Duodenal mucosa (tissue), 2 donors: ENCODE results near the gene IKZF3.

Source experiments
- H3K27ac ChIP-seq: one replicate; pipeline ENCODE4 v1.7.0; 2013; ENCODE audit warnings: low read depth, low read length
- H3K27me3 ChIP-seq, 2 donors: one replicate each; pipeline ENCODE4 v1.7.0; 2013; ENCODE audit warnings: low read length in 2 of 2, control low read depth in 1 of 2; ENCODE audit not compliant: insufficient read depth in 2 of 2, control insufficient read depth in 1 of 2
- H3K36me3 ChIP-seq, 2 donors: one replicate each; pipeline ENCODE4 v1.7.0; 2013; ENCODE audit warnings: low read length in 2 of 2, control low read depth in 1 of 2; ENCODE audit not compliant: insufficient read depth in 2 of 2, control insufficient read depth in 1 of 2
- H3K4me1 ChIP-seq, 2 donors: one replicate each; pipeline ENCODE4 v1.7.0; 2013; ENCODE audit warnings: low read length in 2 of 2, control low read depth in 1 of 2; ENCODE audit not compliant: insufficient read depth in 2 of 2, control insufficient read depth in 1 of 2
- H3K4me3 ChIP-seq, 2 donors: one replicate each; pipeline ENCODE4 v1.7.0; 2013; ENCODE audit warnings: low read length in 2 of 2, low read depth in 1 of 2
- H3K9ac ChIP-seq, 2 donors: one replicate each; pipeline ENCODE4 v1.7.0; 2013; ENCODE audit warnings: low read length in 2 of 2, low read depth in 1 of 2
- H3K9me3 ChIP-seq, 2 donors: one replicate each; pipeline ENCODE4 v1.7.0; 2013; ENCODE audit warnings: low read length in 2 of 2, control low read depth in 1 of 2; ENCODE audit not compliant: control insufficient read depth in 1 of 2

IKZF3 gene

DNA sequence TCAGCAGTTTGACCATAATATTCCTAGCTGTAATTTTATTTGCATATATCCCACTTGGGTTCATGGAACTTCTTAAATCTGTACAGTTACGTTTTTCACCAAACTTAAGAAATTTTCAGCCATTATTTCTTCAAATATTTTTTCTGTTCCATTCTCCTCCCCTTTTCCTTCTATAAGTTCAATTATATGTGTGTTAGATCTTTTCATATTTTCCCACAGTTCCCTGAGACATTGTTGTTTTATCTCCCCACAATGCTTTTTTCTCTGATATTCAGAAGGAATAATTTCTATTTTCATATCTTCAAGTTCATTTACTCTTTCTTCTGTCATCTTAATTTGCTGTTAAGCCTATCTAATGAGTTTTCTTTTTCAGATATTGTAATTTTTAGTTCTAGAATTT, 26.1 kb downstream of the IKZF3 start:
- no peaks in the 10 kb centered on the region for H3K9me3 ChIP-seq
- H3K4me3 ChIP-seq, result no peak overlapping the region
- H3K27me3 ChIP-seq, result no peaks in the 10 kb centered on the region
- H3K4me1 ChIP-seq, result no peaks in the 10 kb centered on the region
- no peak overlapping the region for H3K9ac ChIP-seq
- H3K36me3 ChIP-seq, result no peaks in the 10 kb centered on the region
- H3K27ac ChIP-seq, result no peak overlapping the region

DNA sequence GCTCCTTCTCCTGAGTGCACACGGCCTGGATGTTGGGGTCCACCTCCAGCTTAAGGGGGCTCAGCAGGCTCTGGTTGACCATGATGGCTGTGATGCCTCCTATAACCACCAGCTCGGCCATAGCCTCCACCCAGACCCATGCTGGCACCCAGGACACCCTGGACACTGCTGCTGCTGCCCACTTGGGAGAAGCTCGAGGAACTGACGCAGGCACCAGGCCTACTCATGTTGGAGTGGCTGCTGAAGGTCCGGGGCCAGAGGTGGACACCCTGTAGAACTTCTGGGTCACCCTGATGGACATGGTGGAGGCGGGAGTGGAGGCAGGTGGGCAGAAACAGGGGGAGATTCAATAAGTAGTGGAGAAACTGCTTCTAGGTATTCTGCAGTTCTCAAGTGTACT, 28.0 kb downstream of the IKZF3 start:
- H3K9ac ChIP-seq, result no peak overlapping the region
- H3K36me3 ChIP-seq, result no peaks in the 10 kb centered on the region
- H3K4me3 ChIP-seq, result no peak overlapping the region
- no peak overlapping the region for H3K27ac ChIP-seq
- H3K9me3 ChIP-seq, result no peaks in the 10 kb centered on the region
- H3K4me1 ChIP-seq, result no peaks in the 10 kb centered on the region
- H3K27me3 ChIP-seq, result no peaks in the 10 kb centered on the region

DNA sequence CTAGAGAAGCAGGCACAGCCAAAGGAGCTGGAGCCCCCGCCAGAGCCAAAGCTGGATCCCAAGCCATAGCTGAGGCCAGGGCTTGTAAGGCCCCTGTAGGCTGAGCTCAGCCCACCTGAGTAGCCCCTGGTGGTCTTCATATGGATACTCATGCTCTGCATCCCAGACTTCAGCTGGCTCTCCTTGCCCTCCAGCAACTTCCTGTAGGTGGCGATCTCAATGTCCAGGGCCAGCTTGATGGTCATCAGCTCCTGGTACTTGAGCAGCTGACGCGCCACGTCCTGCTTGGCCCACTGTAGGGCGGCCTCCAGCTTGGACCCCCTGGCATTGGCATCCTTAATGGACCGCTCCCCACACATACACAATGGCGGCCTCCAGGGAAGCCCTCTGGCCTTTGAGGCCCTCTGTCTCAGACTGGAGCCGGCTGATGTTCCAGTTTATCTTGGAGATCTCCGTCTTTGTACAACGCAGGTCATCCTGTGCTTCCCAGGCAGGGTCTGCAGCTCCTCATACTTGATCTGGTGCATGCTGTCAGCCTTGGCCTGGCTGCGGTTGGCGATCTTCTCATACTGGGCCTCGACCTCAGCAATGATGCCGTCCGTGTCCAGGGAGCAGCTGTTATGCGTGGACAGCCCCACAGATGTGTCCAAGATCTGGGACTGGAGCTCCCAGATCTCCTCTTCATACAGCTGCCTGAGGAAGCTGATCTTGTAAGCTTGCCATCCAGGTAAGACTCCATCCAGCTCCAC, 28.9 kb downstream of the IKZF3 start:
- H3K27me3 ChIP-seq, result no peaks in the 10 kb centered on the region
- H3K27ac ChIP-seq, result no peak overlapping the region
- H3K9me3 ChIP-seq, result no peaks in the 10 kb centered on the region

DNA sequence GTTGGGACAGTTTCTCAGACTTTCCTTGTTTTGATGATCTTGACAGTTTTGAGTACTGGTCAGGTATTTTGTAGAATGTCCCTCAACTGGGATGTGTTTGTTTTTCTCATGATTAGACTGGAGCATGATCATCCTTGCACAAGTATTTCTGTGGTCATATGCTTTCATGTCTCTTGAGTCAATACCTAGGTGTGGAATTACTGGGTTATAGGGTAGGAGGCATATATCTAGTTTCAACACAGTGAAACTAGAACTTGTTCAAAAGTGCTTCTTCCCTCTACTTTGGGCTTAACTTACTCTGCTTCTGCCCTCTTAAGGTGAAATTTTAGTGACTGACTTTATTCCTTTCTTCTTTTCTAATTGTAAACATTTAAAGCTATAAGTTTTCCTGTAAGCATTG, 30.1 kb downstream of the IKZF3 start:
- no peak overlapping the region for H3K9ac ChIP-seq
- H3K27me3 ChIP-seq, result no peaks in the 10 kb centered on the region
- no peaks in the 10 kb centered on the region for H3K4me1 ChIP-seq
- H3K4me3 ChIP-seq, result no peak overlapping the region
- no peaks in the 10 kb centered on the region for H3K9me3 ChIP-seq
- H3K36me3 ChIP-seq, result no peaks in the 10 kb centered on the region
- H3K27ac ChIP-seq, result no peak overlapping the region

More for the DNA sequence above, 28.9 kb downstream of the IKZF3 start:
- Histone ChIP-seq H3K36me3 (no peaks in the 10 kb centered on the region), H3K4me1 (no peaks in the 10 kb centered on the region), H3K9ac (no peak overlapping the region), H3K4me3 (no peak overlapping the region)

GRCh38 chr17:39831588-39831987, 32.5 kb downstream of the IKZF3 start:
- no peaks in the 10 kb centered on the region for H3K9me3 ChIP-seq
- H3K9ac ChIP-seq, result no peak overlapping the region
- no peaks in the 10 kb centered on the region for H3K27me3 ChIP-seq
- H3K4me1 ChIP-seq, result no peaks in the 10 kb centered on the region
- peaks cover 0 to 3% of the 10 kb centered on the region in 2 donors for H3K36me3 ChIP-seq
- no peak overlapping the region for H3K4me3 ChIP-seq
- no peak overlapping the region for H3K27ac ChIP-seq

DNA sequence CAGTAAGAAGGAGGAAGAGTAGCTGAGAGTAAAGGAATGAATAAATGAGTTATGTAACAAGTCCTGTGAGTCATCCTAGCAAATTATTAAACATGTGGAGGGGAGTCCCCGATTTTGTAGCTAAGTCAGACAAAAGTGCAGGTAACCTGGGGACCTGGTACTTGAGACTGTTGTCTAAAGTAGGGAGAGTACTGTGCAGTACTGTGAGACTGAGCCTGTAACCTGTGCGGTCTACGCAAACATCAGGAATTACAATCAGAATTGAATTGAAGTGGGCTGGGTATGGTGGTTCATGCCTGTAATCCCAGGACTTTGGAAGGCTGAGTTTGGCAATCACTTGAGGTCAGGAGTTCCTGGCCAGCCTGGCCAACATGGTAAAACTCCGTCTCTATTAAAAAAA, 35.7 kb downstream of the IKZF3 start:
- no peak overlapping the region for H3K4me3 ChIP-seq
- no peak overlapping the region for H3K27ac ChIP-seq
- H3K9ac ChIP-seq, result no peak overlapping the region
- H3K36me3 ChIP-seq, result peaks cover 0 to 3% of the 10 kb centered on the region in 2 donors
- no peaks in the 10 kb centered on the region for H3K4me1 ChIP-seq
- H3K27me3 ChIP-seq, result no peaks in the 10 kb centered on the region
- peaks cover 5 to 11% of the 10 kb centered on the region in 2 donors for H3K9me3 ChIP-seq

GRCh38 chr17:39826334-39826733, 37.8 kb downstream of the IKZF3 start:
- Histone ChIP-seq H3K36me3 (peaks cover 0 to 3% of the 10 kb centered on the region in 2 donors), H3K4me3 (no peak overlapping the region), H3K27me3 (no peaks in the 10 kb centered on the region), H3K27ac (no peak overlapping the region), H3K9ac (no peak overlapping the region), H3K9me3 (peaks cover 8 to 14% of the 10 kb centered on the region in 2 donors), H3K4me1 (no peaks in the 10 kb centered on the region)

DNA sequence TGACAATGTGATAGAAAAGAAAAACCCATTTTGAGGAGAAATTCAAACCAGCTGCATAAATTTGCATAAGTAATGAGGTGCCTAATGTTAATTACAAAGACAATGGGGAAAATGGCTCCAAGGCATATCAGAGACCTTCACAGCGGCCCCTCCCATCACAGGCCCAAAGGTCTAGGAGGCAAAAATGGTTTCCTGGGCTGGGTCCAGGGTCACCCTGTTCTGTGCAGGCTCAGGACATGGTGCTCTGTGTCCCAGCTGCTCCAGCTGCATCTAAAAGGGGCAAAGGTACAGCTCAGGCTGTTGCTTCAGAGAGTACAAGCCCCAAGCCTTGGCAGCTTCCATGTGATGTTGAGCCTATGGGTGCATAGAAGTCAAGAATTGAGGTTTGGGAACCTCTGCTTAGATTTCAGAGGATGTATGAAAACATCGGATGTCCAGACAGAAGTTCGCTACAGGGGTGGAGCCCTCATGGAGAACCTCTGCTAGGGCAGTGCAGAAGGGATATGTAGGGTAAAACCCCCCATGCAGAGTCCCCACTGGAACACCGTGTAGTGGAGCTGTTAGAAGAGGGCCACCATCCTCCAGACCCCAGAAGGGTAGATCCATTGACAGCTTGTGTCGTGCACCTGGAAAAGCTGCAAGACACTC, 40.6 kb downstream of the IKZF3 start:
- H3K27me3 ChIP-seq, result no peaks in the 10 kb centered on the region
- H3K9me3 ChIP-seq, result peaks cover 8 to 14% of the 10 kb centered on the region in 2 donors
- H3K36me3 ChIP-seq, result peaks cover 0 to 3% of the 10 kb centered on the region in 2 donors
- H3K9ac ChIP-seq, result no peak overlapping the region
- H3K4me1 ChIP-seq, result peaks cover 0 to 4% of the 10 kb centered on the region in 2 donors
- no peak overlapping the region for H3K4me3 ChIP-seq
- H3K27ac ChIP-seq, result no peak overlapping the region

DNA sequence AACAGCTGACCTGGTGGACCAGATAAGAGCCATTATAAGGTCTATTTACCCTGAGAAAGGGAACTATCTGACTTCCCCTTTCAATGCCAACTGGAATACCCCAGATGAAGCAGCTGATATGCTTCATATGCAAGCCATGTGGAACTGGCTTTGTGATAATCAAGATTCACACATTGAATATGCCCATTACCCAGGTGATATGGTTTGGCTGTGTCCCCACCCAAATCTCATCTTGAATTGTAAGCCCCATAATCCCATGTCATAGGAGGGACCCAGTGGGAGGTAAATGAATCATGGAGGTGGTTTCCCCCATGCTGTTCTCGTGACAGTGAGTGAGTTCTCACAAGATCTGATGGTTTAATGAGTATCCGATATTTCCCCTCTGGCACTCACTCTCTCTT, 42.1 kb downstream of the IKZF3 start:
- Histone ChIP-seq H3K9ac (no peak overlapping the region), H3K4me1 (peaks cover 0 to 4% of the 10 kb centered on the region in 2 donors), H3K9me3 (peaks cover 8 to 14% of the 10 kb centered on the region in 2 donors), H3K4me3 (no peak overlapping the region), H3K27ac (no peak overlapping the region), H3K27me3 (no peaks in the 10 kb centered on the region), H3K36me3 (no peaks in the 10 kb centered on the region)

DNA sequence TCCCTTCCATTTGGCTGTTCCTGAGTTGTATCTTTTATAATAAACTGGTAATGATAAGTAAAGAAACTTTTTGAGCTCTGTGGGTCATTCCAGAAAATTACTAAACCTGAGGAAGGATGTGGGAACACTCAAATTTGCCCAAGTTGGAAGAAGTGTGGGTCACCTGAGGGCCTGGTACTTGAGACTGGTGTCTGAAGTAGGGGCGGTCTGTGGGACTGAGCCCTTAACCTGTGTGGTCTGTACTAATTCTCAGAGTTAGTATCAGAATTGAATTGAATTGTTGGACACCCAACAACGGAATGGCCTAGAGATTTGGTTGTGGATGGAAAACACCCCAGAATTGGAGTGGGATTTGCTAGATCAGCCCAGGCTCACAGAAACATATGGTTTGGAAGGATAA, 43.1 kb downstream of the IKZF3 start:
- H3K36me3 ChIP-seq, result no peaks in the 10 kb centered on the region
- no peak overlapping the region for H3K9ac ChIP-seq
- H3K27ac ChIP-seq, result no peak overlapping the region

More for the DNA sequence above, 43.1 kb downstream of the IKZF3 start:
- H3K27me3 ChIP-seq, result no peaks in the 10 kb centered on the region
- peaks cover 0 to 4% of the 10 kb centered on the region in 2 donors for H3K4me1 ChIP-seq
- peaks cover 8 to 14% of the 10 kb centered on the region in 2 donors for H3K9me3 ChIP-seq
- H3K4me3 ChIP-seq, result no peak overlapping the region
